Stomach smooth muscle (tissue), 2 donors: ENCODE data around the gene ZFPM1.

Experiments
- H3K27ac ChIP-seq: one replicate; pipeline ENCODE4 v1.7.0; 2013; ENCODE audit warnings: mild to moderate bottlenecking, low read length, inconsistent platforms
- H3K27me3 ChIP-seq, 2 donors: one replicate each; pipeline ENCODE4 v1.7.0; 2013; ENCODE audit warnings: low read length in 2 of 2; ENCODE audit not compliant: insufficient read depth in 2 of 2, control insufficient read depth in 1 of 2
- H3K36me3 ChIP-seq, 2 donors: one replicate each; pipeline ENCODE4 v1.7.0; 2013; ENCODE audit warnings: low read length in 2 of 2; ENCODE audit not compliant: control insufficient read depth in 2 of 2, insufficient read depth in 2 of 2
- H3K4me1 ChIP-seq: one replicate; pipeline ENCODE4 v1.7.0; 2013; ENCODE audit warnings: low read length; ENCODE audit not compliant: control insufficient read depth, insufficient read depth
- H3K4me3 ChIP-seq, 2 donors: one replicate each; pipeline ENCODE4 v1.7.0; 2013; ENCODE audit warnings: low read length in 2 of 2
- H3K9ac ChIP-seq, 2 donors: one replicate each; pipeline ENCODE4 v1.7.0; 2013; ENCODE audit warnings: low read length in 2 of 2, mild to moderate bottlenecking in 1 of 2
- H3K9me3 ChIP-seq, 2 donors: one replicate each; pipeline ENCODE4 v1.7.0; 2013; ENCODE audit warnings: low read length in 2 of 2; ENCODE audit not compliant: control insufficient read depth in 2 of 2
- donor health status: healthy.
- donor health status: Pancreatic carcinoma.

ZFPM1 gene

GRCh38 chr16:88453217-88453531 lies at the start of gene ZFPM1:
TSS of gene ZFPM1 (plus strand) at chr16:88453280. CDS start at chr16:88453639, 359 bp downstream.
- H3K27me3 ChIP-seq = peaks cover 23 to 41% of the 10 kb centered on the region in 2 donors
- H3K9ac ChIP-seq = peak within 1 kb of the TSS in 1 of 2 donors; percentile 44
- H3K36me3 ChIP-seq = no peaks in the 10 kb centered on the region
- no peak within 1 kb of the TSS for H3K27ac ChIP-seq
- H3K4me1 ChIP-seq = peaks cover 34% of the 10 kb centered on the region
- H3K4me3 ChIP-seq = peak within 1 kb of the TSS; percentile 51 to 72
- H3K9me3 ChIP-seq = no peaks in the 10 kb centered on the region

DNA sequence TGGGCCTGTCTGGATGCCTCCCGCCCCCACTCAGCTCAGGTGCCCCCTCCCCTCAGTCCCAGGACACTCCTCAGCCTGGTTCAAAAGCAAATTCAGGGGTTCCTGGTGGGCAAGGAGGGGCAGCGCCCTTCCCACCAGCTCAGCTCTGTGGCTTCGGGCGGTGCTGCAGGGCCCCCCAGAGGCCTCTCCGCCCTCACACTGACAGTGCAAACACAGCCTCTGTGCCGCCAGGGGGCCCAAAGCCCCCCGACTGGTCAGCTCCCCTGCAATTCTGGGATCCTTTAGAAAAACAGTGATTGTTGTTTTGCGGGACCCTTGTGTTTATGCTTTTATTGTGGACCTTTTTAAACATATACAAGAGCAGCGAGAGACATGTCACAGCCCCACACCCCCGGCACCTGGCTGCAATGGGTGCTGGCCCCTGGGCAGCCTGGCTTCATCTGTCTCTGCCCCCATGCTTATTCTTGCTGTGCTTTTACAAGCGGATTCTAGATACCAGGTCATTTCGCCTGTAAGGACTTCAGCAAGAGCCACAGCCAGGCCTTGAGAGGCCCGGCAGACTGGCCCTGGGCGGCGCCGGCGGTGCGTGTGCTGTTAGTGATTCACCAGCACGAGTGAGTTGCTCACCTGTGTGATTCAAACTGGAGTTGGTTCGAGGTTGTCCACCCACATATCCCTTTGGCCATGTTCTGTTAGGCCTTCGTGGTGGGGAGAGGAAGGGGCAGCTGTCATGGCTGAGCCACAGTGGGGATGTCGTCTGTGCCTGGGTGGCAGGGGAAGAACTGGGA lies 49.1 kb upstream of the ZFPM1 start:
- Histone ChIP-seq H3K27me3 (peaks cover 0 to 3% of the 10 kb centered on the region in 2 donors), H3K9ac (no peak overlapping the region), H3K36me3 (no peaks in the 10 kb centered on the region), H3K27ac (no peak overlapping the region), H3K4me3 (no peak overlapping the region), H3K9me3 (no peaks in the 10 kb centered on the region), H3K4me1 (peaks cover 2% of the 10 kb centered on the region)

DNA sequence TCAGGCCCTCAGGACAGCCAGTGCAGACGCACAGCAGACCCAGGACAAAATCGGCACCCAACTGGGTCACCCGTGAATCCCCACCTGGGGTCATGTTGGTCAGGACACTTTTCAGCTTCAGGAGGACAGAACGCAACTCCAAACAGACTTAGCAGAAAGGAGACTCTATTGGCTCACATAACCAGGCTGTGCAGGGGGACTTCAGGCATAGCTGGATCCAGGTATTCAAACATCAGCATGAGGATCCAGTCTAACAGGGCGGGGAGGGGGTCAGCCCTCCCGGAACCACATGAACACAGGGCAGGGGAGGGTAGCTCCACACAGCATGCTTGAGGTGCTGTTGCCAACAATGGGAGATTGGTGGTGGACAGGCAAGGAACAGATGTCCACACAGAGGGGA lies 48.3 kb upstream of the ZFPM1 start:
- no peak overlapping the region for H3K27ac ChIP-seq
- peaks cover 0 to 3% of the 10 kb centered on the region in 2 donors for H3K27me3 ChIP-seq
- H3K9ac ChIP-seq = no peak overlapping the region
- no peaks in the 10 kb centered on the region for H3K36me3 ChIP-seq
- no peak overlapping the region for H3K4me3 ChIP-seq
- peaks cover 2% of the 10 kb centered on the region for H3K4me1 ChIP-seq
- no peaks in the 10 kb centered on the region for H3K9me3 ChIP-seq

- peaks cover 2% of the 10 kb centered on the region for H3K4me1 ChIP-seq
- H3K9me3 ChIP-seq = no peaks in the 10 kb centered on the region
- H3K9ac ChIP-seq = no peak overlapping the region
- H3K27ac ChIP-seq = no peak overlapping the region
- no peaks in the 10 kb centered on the region for H3K36me3 ChIP-seq
- no peak overlapping the region for H3K4me3 ChIP-seq
- H3K27me3 ChIP-seq = peaks cover 0 to 3% of the 10 kb centered on the region in 2 donors
Measured at GRCh38 chr16:88405216-88406060, 47.6 kb upstream of the ZFPM1 start.

DNA sequence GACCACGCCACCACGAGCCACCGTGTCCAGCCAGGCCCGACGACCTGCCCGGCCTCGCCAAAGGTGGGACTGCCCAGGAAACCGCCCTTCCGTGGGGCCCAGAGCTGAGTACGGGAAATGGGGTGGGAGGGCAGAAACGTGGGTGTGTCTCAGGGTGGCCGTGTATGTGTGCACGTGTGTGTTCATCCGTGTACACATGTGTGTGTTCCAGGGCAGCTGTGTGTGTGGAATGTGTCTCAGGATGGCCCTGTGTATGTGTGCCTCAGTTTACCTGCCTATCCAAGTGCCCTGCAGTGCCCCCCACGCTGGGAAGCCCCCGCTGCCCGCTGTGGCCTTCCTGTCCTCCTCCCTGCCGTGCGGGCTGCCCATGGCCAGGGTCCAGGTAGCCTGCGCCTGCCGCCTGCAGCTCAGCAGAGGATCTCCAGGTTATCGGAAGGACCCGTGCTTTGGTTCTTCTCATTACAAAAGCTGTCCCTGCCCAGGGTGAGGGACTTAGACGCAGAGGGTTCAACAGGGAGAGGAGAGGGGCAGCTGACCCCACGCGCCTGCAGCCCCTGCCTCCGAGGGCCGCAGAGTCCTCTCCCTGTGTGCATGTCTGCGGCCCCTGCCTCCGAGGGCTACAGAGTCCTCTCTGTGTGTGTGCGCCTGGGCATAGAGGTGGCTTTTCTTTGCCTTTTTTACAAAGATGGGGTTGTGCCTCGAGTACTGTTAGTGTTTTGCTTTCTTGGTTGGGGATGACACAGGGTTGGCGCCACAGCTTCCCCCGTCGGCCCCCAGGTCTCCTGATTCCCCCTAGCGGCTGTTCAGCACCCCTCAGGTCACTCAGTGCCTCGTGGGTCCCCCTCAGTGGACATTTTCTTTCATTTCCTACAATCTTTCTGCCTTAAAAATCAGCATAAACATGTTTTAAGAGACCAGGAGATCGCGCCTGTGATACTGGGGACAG lies 46.7 kb upstream of the ZFPM1 start:
- Histone ChIP-seq H3K4me1 (peaks cover 2% of the 10 kb centered on the region), H3K36me3 (no peaks in the 10 kb centered on the region), H3K4me3 (no peak overlapping the region), H3K9ac (no peak overlapping the region), H3K9me3 (no peaks in the 10 kb centered on the region), H3K27ac (no peak overlapping the region), H3K27me3 (no peaks in the 10 kb centered on the region)

DNA sequence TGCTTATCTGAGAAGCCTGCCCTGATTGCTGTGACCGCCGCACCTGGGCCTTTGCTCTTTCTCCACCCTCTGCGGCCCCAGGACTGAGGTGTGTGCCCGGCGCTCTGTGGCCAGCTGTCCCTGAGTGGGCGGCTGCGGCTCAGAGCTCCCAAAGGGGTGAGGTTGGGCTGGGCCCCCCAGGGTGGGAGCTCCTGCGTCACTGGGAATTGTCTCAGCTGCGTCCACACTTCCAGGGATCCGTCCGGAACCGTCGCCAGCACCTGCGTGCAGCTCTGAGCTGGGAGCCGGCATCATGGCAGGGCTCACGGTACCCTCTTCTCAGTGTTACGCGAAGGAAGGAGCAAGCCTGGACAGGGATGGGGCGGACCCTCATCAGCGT lies 46.0 kb upstream of the ZFPM1 start:
- H3K9ac ChIP-seq = no peak overlapping the region

DNA sequence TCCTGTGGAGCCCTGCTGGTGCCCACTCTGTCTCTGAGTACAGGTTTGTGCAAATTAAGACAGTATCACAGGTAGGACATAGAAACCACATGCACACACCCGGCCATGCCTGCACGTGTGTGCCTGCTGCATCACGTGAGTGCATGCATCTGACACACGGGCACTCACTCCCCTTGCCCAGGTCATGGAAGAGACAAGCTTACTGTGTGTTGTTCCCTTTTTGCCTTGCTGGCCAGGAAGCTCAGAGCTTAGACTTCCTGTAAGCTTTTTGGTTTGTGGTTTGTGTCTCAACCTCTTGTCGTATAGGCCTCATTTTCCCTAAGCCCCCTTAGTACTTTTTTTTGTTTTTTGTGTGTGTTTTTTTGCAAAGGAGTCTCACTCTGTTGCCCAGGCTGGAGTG lies 45.3 kb upstream of the ZFPM1 start:
- Histone ChIP-seq H3K9ac (no peak overlapping the region), H3K27ac (no peak overlapping the region)

More for the DNA sequence above, 46.0 kb upstream of the ZFPM1 start:
- Histone ChIP-seq H3K36me3 (no peaks in the 10 kb centered on the region), H3K27me3 (no peaks in the 10 kb centered on the region), H3K4me3 (no peak overlapping the region), H3K4me1 (peaks cover 2% of the 10 kb centered on the region), H3K9me3 (no peaks in the 10 kb centered on the region), H3K27ac (no peak overlapping the region)

DNA sequence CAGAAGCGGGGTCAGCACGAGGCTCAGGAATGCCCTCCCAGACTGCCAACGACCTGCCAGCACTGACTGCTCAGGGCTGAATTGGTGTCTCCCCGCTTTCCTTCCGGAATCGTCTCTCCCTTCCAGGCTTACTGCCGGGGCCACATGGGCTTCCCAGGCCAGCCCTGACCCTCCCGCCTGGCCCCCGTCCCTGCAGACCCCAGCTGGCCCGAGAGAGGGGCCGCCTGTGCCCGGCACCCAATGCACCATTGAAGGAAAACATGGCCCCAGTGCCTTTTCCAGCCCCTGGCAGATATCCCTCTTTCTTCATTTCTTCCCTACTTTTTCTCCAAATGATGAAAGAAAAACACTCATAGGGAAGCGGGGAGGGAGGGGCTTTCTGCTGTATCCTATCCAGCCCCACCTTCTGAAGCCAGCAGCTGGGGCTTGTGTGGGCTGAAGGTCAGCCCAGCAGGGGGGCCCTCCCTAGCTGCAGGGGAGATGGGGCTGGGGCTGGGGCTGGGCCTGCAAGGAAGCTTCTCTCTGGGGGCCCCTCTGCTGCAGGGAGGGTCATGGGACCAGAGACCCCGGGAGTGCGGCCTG lies 44.4 kb upstream of the ZFPM1 start:
- Histone ChIP-seq H3K9ac (no peak overlapping the region), H3K27ac (no peak overlapping the region), H3K4me3 (no peak overlapping the region), H3K4me1 (peaks cover 2% of the 10 kb centered on the region), H3K36me3 (no peaks in the 10 kb centered on the region), H3K27me3 (no peaks in the 10 kb centered on the region), H3K9me3 (no peaks in the 10 kb centered on the region)

More for the DNA sequence above, 45.3 kb upstream of the ZFPM1 start:
- Histone ChIP-seq H3K4me1 (peaks cover 2% of the 10 kb centered on the region), H3K36me3 (no peaks in the 10 kb centered on the region), H3K9me3 (no peaks in the 10 kb centered on the region), H3K27me3 (no peaks in the 10 kb centered on the region), H3K4me3 (no peak overlapping the region)

DNA sequence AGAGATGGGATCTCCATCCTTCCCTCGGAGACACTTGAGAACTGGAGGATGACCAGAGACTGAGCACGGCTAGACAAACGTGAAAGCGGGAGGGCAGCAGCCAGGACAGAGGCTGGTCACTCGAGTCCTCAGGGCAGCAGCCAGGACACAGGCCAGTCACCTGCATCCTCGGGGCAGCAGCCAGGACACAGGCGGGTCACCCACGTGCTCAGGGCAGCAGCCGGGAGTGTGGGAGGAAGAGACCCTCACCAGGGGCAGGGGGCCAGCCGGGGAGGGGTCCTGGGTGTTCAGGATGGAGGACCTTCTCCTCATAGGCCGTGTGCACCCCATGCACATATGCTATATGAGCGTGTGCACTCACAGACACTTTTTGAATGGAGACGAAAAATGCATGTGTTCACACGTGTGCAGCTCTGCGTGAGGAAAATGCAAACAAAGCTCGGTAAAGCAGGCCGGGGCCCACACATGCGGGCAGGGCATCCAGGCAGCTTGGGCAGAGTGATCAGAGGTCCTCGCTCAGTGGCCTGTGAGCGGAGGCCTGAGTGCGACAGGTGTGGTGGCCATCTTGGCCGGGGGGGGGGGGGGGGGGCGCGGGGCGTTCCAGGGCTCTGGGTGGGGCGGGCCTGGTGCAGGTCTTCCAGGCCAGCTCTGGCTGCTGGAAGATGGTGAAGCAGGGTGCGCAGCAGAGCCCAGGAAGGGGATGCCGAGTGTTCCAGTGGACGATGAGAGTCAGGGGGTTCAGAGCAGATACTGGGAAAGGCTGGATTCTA lies 43.6 kb upstream of the ZFPM1 start:
- no peak overlapping the region for H3K4me3 ChIP-seq
- no peaks in the 10 kb centered on the region for H3K36me3 ChIP-seq
- H3K9ac ChIP-seq = no peak overlapping the region
- no peak overlapping the region for H3K27ac ChIP-seq
- no peaks in the 10 kb centered on the region for H3K27me3 ChIP-seq
- H3K4me1 ChIP-seq = peaks cover 2% of the 10 kb centered on the region
- H3K9me3 ChIP-seq = no peaks in the 10 kb centered on the region
